ENCODE results near the gene TRAF5.
A peak's percentile ranks its signal among the peaks of the same experiment; 100 is the strongest.
"Not testable (repeated sequence)": the region's sequence is repeated elsewhere in the genome, so short reads cannot be mapped to it uniquely, and the experiment has no call there.

Gene TRAF5

GRCh38 chr1:211386921-211387320 lies 60.3 kb downstream of the TRAF5 start:
- H3K27ac ChIP-seq = no peak overlapping the region
- TF ChIP-seq CTCF (IDR thresholded peaks at IDR 0.05) = no peak
- no peak for DNase-seq (ENCODE audit: low spot score)
- H3K4me3 ChIP-seq = no peak overlapping the region

GRCh38 chr1:211390829-211391228 lies 64.2 kb downstream of the TRAF5 start:
- not testable (repeated sequence) for H3K4me3 ChIP-seq; DNase-seq (ENCODE audit: low spot score); H3K27ac ChIP-seq

GRCh38 chr1:211393203-211393602 lies 66.6 kb downstream of the TRAF5 start:
- Histone ChIP-seq H3K27ac (no peak overlapping the region), H3K4me3 (no peak overlapping the region)
- no peak for TF ChIP-seq CTCF (IDR thresholded peaks at IDR 0.05)
- DNase-seq (ENCODE audit: low spot score) = no peak

- not testable (repeated sequence) for H3K4me3 ChIP-seq; H3K27ac ChIP-seq; DNase-seq (ENCODE audit: low spot score)
These were observed 71.8 kb downstream of the TRAF5 start for GRCh38 chr1:211398266-211398930.

GRCh38 chr1:211399851-211400393 lies 73.3 kb downstream of the TRAF5 start:
- H3K27ac ChIP-seq; H3K4me3 ChIP-seq; DNase-seq (ENCODE audit: low spot score): not testable (repeated sequence)

- not testable (repeated sequence) for H3K27ac ChIP-seq; DNase-seq (ENCODE audit: low spot score); H3K4me3 ChIP-seq
These were observed 75.1 kb downstream of the TRAF5 start for GRCh38 chr1:211401751-211402150.

GRCh38 chr1:211406086-211406485 lies 79.5 kb downstream of the TRAF5 start:
- DNase-seq (ENCODE audit: low spot score); H3K27ac ChIP-seq; H3K4me3 ChIP-seq: not testable (repeated sequence)

- not testable (repeated sequence) for DNase-seq (ENCODE audit: low spot score); H3K27ac ChIP-seq; H3K4me3 ChIP-seq
These were observed 81.1 kb downstream of the TRAF5 start for GRCh38 chr1:211407749-211408148.

GRCh38 chr1:211411639-211412038 lies 85.0 kb downstream of the TRAF5 start:
- no peak overlapping the region for H3K27ac ChIP-seq
- no peak overlapping the region for H3K4me3 ChIP-seq
- no peak for TF ChIP-seq CTCF (IDR thresholded peaks at IDR 0.05)
- DNase-seq (ENCODE audit: low spot score) = no peak

- no peak overlapping the region for H3K27ac ChIP-seq
These were observed 89.1 kb downstream of the TRAF5 start for GRCh38 chr1:211415700-211416099.

GRCh38 chr1:211416246-211416627 lies 89.6 kb downstream of the TRAF5 start:
- H3K27ac ChIP-seq = peak overlapping the region; percentile 67 to 87
- DNase-seq (ENCODE audit: low spot score) = not testable (repeated sequence)
- peak overlapping the region; percentile 80 for H3K4me3 ChIP-seq

More at GRCh38 chr1:211415700-211416099, 89.1 kb downstream of the TRAF5 start:
- H3K4me3 ChIP-seq = no peak overlapping the region
- DNase-seq (ENCODE audit: low spot score) = no peak
- TF ChIP-seq CTCF (IDR thresholded peaks at IDR 0.05) = no peak

- not testable (repeated sequence) for DNase-seq (ENCODE audit: low spot score)
- peak overlapping the region; percentile 67 to 87 for H3K27ac ChIP-seq
These were observed 90.1 kb downstream of the TRAF5 start for GRCh38 chr1:211416628-211417323.

More at GRCh38 chr1:211416628-211417323, 90.1 kb downstream of the TRAF5 start:
- H3K4me3 ChIP-seq = peak overlapping the region; percentile 80

Measured in coronary artery (tissue), 2 donors.